GM12878 (cell line): ENCODE data around the gene RAP1GAP. TPM values are rescaled to one million over a fixed set of nuclear protein-coding genes. Genes with fewer than 3 reads are reported as not detected.

Experiments
- ATAC-seq: fragments of 200-7000 bp; cut with Tn5 transposase; 3 replicates; pipeline ENCODE4 v1.9.1; 2020; ENCODE audit warnings: mild to moderate bottlenecking, moderate library complexity
- BruUV-seq: library from RNA; stranded (reverse); fragments of 400-500 nt; replicated peaks from 2 replicates; lab custom pipeline; 2021; lab: Mats Ljungman, UMichigan
- CTCF ChIA-PET: fragments of 300-600 bp; sonication (Branson Sonifier 250); formaldehyde crosslinking; extraction: SDS; loops from one replicate; lab custom pipeline; 2021; ENCODE audit warnings: inconsistent platforms; lab: Yijun Ruan, JAX
- POLR2A ChIA-PET: fragments of 350-600 bp; formaldehyde crosslinking; extraction: SDS; loops from one replicate; lab custom pipeline; 2021; ENCODE audit warnings: inconsistent platforms; lab: Charles Lee
- RAD21 ChIA-PET: fragments of 300-600 bp; sonication (Branson Sonifier 250); formaldehyde crosslinking; loops from one replicate; lab custom pipeline; 2023; ENCODE audit warnings: antibody characterized with exemption; ENCODE audit not compliant: unreplicated experiment; lab: Charles Lee
- SMC1A ChIA-PET: fragments of 300-600 bp; sonication (Branson Sonifier 250); formaldehyde crosslinking; loops from one replicate; lab custom pipeline; 2023; ENCODE audit not compliant: unreplicated experiment, uncharacterized antibody; lab: Charles Lee
- DNase-seq: peaks from one replicate; pipeline ENCODE4 v3.0.0-alpha.2; 2011; ENCODE audit warnings: low read depth, low spot score
- FAIRE-seq: peaks from 3 replicates; lab custom pipeline; 2011; peaks lifted over from hg19 to GRCh38; lab: Jason Lieb, UNC
- H2AFZ ChIP-seq: 2 replicates; pipeline ENCODE4 v1.6.0; 2011; ENCODE audit warnings: low read depth, low read length, control low read depth; ENCODE audit not compliant: control insufficient read depth
- H3K27ac ChIP-seq: 2 replicates; pipeline ENCODE4 v1.5.1; 2011; ENCODE audit warnings: control low read depth; ENCODE audit not compliant: control insufficient read depth, insufficient read depth
- H3K27me3 ChIP-seq, 2 experiments: replicated peaks in 1 of 2; 2 replicates each; pipeline versions ENCODE4 v1.6.0 to v1.6.1; 2011; ENCODE audit warnings: low read length in 1 of 2; ENCODE audit not compliant: control insufficient read depth in 2 of 2, insufficient read depth in 2 of 2
- H3K36me3 ChIP-seq, 2 experiments: 2 replicates each; pipeline ENCODE4 v1.5.1; 2011; ENCODE audit warnings: low read length in 1 of 2; ENCODE audit not compliant: control insufficient read depth in 2 of 2, insufficient read depth in 2 of 2
- H3K4me1 ChIP-seq: 2 replicates; pipeline ENCODE4 v1.6.1; 2011; ENCODE audit warnings: mild to moderate bottlenecking, low read length, moderate library complexity, mixed read lengths; ENCODE audit not compliant: control insufficient read depth, insufficient read depth
- H3K4me2 ChIP-seq: 2 replicates; pipeline ENCODE4 v1.6.0; 2011; ENCODE audit warnings: control low read depth; ENCODE audit not compliant: control insufficient read depth, insufficient read depth
- H3K4me3 ChIP-seq: fragments of 200-600 bp; sonication (generic); 2 replicates; pipeline ENCODE4 v1.5.1; 2016
- H3K79me2 ChIP-seq: 2 replicates; pipeline ENCODE4 v1.6.0; 2011; ENCODE audit warnings: low read length; ENCODE audit not compliant: control insufficient read depth, insufficient read depth
- H3K9ac ChIP-seq: 2 replicates; pipeline ENCODE4 v1.8.0; 2011; ENCODE audit warnings: low read length, control low read depth, mixed read lengths; ENCODE audit not compliant: control insufficient read depth, insufficient read depth
- H3K9me3 ChIP-seq: replicated peaks from 3 replicates; pipeline ENCODE4 v1.5.1; 2011; ENCODE audit warnings: mild to moderate bottlenecking, low read length; ENCODE audit not compliant: control insufficient read depth, insufficient read depth
- H4K20me1 ChIP-seq: 2 replicates; pipeline ENCODE4 v1.6.0; 2011; ENCODE audit not compliant: control insufficient read depth, insufficient read depth
- BHLHE40 ChIP-seq, 2 experiments: fragments of 450-650 bp in 1 of 2; IDR thresholded peaks; 2 replicates each; pipeline ENCODE4 v1.6.1; 2011 to 2017; ENCODE audit warnings: low read depth in 2 of 2, borderline replicate concordance in 1 of 2, improper control_type of control experiment in 1 of 2, low read length in 1 of 2, mild to moderate bottlenecking in 1 of 2
- CEBPB ChIP-seq, 2 experiments: fragments of 150-350 bp in 1 of 2; IDR thresholded peaks; 2 replicates each; pipeline ENCODE4 v1.6.1; 2012 to 2014; ENCODE audit warnings: low read depth in 2 of 2, low read length in 2 of 2, borderline replicate concordance in 1 of 2, inconsistent platforms in 1 of 2
- HSF1 ChIP-seq: fragments of 150-350 bp; IDR thresholded peaks from 2 replicates; pipeline ENCODE4 v1.6.1; 2014; ENCODE audit warnings: mild to moderate bottlenecking, low read depth, low read length
- IKZF1 ChIP-seq: fragments of 450-650 bp; conservative IDR thresholded peaks from 2 replicates; pipeline ENCODE4 v1.6.1; 2017; ENCODE audit warnings: antibody characterized with exemption, mild to moderate bottlenecking
- KAT2A ChIP-seq: conservative IDR thresholded peaks from 2 replicates; pipeline ENCODE4 v1.6.1; 2011; ENCODE audit warnings: low read depth, low read length; ENCODE audit not compliant: control insufficient read depth
- MLLT1 ChIP-seq: fragments of 450-650 bp; IDR thresholded peaks from 2 replicates; pipeline ENCODE4 v1.6.1; 2016; ENCODE audit warnings: mild to moderate bottlenecking
- NFIC ChIP-seq: IDR thresholded peaks from 2 replicates; pipeline ENCODE4 v1.6.1; 2012; ENCODE audit warnings: low read depth, mild to moderate bottlenecking, inconsistent platforms, low read length, moderate library complexity
- NRF1 ChIP-seq: conservative IDR thresholded peaks from 2 replicates; pipeline ENCODE4 v1.6.1; 2011; ENCODE audit warnings: mild to moderate bottlenecking, low read depth, low read length, improper control_type of control experiment
- PRDM15 ChIP-seq: fragments of 450-650 bp; formaldehyde crosslinking; IDR thresholded peaks from 2 replicates; pipeline ENCODE4 v1.4.0; 2020; ENCODE audit warnings: mild to moderate bottlenecking, moderate library complexity
- ZBED1 ChIP-seq: IDR thresholded peaks from 2 replicates; pipeline ENCODE4 v1.6.1; 2016; ENCODE audit warnings: borderline replicate concordance
- ZNF384 ChIP-seq: IDR thresholded peaks from 2 replicates; pipeline ENCODE4 v1.6.1; 2012; ENCODE audit warnings: low read depth, mild to moderate bottlenecking, low read length, improper control_type of control experiment, borderline replicate concordance
- WGBS: methylation state at CpG from one replicate; pipeline ENCODE4 v1.1.6; 2016; ENCODE audit warnings: low lambda C conversion rate; ENCODE audit not compliant: insufficient replicate concordance, insufficient coverage; ENCODE audit errors: missing lambda C conversion rate; 5-methylcytosine and 5-hydroxymethylcytosine counted together
- in situ Hi-C: fragments of 300-500 bp; cut with MboI; formaldehyde crosslinking; loops from 9 replicates; pipeline ENCODE4 v1.14.3; 2018; ENCODE audit warnings: mixed read lengths
- intact Hi-C: fragments of 100-400 bp; cut with micrococcal nuclease; formaldehyde crosslinking; loops from one replicate; pipeline ENCODE4 v1.14.2; 2022; ENCODE audit not compliant: unreplicated experiment
- polyA plus RNA-seq, 11 experiments: library from polyadenylated mRNA; depleted of rRNA in 4 of 11; unstranded in 6 of 11; stranded (reverse) in 5 of 11; fragments of >200 nt; fragmentation: Nextera tagmentation in 4 of 11; fragmentation: Illumina TruSeq in 1 of 11; extraction: Ambion mirVana in 4 of 11; extraction: Trizol in 1 of 11; gene quantifications; 1 replicate in 1 of 11; 2 replicates in 10 of 11; pipeline versions ENCODE4 v1.2.1 to v1.2.3, GENCODE V29; 2011 to 2016; ENCODE audit warnings: inconsistent platforms in 2 of 11, missing spikeins in 2 of 11, low read depth in 1 of 11
- total RNA-seq, 4 experiments: library from RNA; depleted of rRNA in 3 of 4; stranded (reverse); fragments of >200 nt in 3 of 4; fragmentation: Illumina TruSeq in 1 of 4; extraction: Trizol in 1 of 4; gene quantifications; 2 replicates each; pipeline versions ENCODE4 v1.2.1 to v1.2.3, GENCODE V29; 2013 to 2021
- TF ChIP-seq, protein P1 (sequence below): fragments of 450-650 bp; IDR thresholded peaks from 2 replicates; pipeline ENCODE4 v1.6.1; 2018; ENCODE audit warnings: mild to moderate bottlenecking, low read depth, moderate library complexity; ENCODE audit not compliant: partially characterized antibody

The RAP1GAP gene
- total and polyA plus RNA-seq, 10 of the 15 experiments (the other 5 are each of a cell fraction or from before 2014, with no cell fraction given), result 0.04 to 0.96 (median 0.09) TPM; not detected in 3

GRCh38 chr1:21613072-21613867 is 55.9 kb downstream of the RAP1GAP start:
- Histone ChIP-seq H3K4me1 (no peaks in the 10 kb centered on the region; the same call in 1 of the 2 replicates), H3K4me3 (no peak overlapping the region), H3K27ac (no peak overlapping the region), H3K4me2 (no peak overlapping the region), H2AFZ (no peak overlapping the region), H3K9me3 (no peaks in the 10 kb centered on the region), H3K27me3 (no peaks in the 10 kb centered on the region; a peak in 1 of 4 replicates), H3K79me2 (no peaks in the 10 kb centered on the region), H4K20me1 (no peaks in the 10 kb centered on the region), H3K36me3 (no peaks in the 10 kb centered on the region), H3K9ac (no peak overlapping the region)
- no TSS peak for BruUV-seq
- in situ Hi-C loops (no loop called here), intact Hi-C loops (no loop called here)
- no peak for FAIRE-seq
- ChIA-PET RAD21 (no interaction called here), POLR2A (no interaction called here), CTCF (no interaction called here), SMC1A (no interaction called here)
- WGBS, result 49% methylated on average over 18 of the region's 19 CpGs
- DNase-seq, result no peak
- ATAC-seq, result no peak
- TF ChIP-seq IKZF1, result no peak
- TF ChIP-seq BHLHE40 (IDR thresholded peaks at IDR 0.05; ENCODE audit: borderline replicate concordance in 1 of 2, low read depth in 2 of 2, low read length in 1 of 2), result no peak
- TF ChIP-seq ZNF384, result no peak
- no peak for TF ChIP-seq HSF1
- no peak for TF ChIP-seq NFIC
- TF ChIP-seq CEBPB (IDR thresholded peaks at IDR 0.05; ENCODE audit: borderline replicate concordance in 1 of 2, low read depth in 2 of 2, low read length in 2 of 2), result no peak
- TF ChIP-seq NRF1, result no peak
- TF ChIP-seq ZBED1, result no peak
- TF ChIP-seq MLLT1, result no peak
- TF ChIP-seq, protein P1, sequence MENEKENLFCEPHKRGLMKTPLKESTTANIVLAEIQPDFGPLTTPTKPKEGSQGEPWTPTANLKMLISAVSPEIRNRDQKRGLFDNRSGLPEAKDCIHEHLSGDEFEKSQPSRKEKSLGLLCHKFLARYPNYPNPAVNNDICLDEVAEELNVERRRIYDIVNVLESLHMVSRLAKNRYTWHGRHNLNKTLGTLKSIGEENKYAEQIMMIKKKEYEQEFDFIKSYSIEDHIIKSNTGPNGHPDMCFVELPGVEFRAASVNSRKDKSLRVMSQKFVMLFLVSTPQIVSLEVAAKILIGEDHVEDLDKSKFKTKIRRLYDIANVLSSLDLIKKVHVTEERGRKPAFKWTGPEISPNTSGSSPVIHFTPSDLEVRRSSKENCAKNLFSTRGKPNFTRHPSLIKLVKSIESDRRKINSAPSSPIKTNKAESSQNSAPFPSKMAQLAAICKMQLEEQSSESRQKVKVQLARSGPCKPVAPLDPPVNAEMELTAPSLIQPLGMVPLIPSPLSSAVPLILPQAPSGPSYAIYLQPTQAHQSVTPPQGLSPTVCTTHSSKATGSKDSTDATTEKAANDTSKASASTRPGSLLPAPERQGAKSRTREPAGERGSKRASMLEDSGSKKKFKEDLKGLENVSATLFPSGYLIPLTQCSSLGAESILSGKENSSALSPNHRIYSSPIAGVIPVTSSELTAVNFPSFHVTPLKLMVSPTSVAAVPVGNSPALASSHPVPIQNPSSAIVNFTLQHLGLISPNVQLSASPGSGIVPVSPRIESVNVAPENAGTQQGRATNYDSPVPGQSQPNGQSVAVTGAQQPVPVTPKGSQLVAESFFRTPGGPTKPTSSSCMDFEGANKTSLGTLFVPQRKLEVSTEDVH, result no peak
- no peak for TF ChIP-seq KAT2A
- TF ChIP-seq PRDM15 (CRISPR knock-in tag), result no peak
